KMS-11 (cell line): ENCODE measurements around the gene CDKL4.

Experiments used
- H2AFZ ChIP-seq: fragments of 200-600 bp; sonication (generic); 2 replicates; pipeline ENCODE4 v1.6.1; 2016; ENCODE audit warnings: antibody characterized with exemption, mixed run types, low read depth
- H3K27ac ChIP-seq: fragments of 200-600 bp; sonication (generic); 2 replicates; pipeline ENCODE4 v1.6.1; 2016; ENCODE audit warnings: mild to moderate bottlenecking, mixed run types
- H3K27me3 ChIP-seq: fragments of 200-600 bp; sonication (generic); 2 replicates; pipeline ENCODE4 v1.6.1; 2017; ENCODE audit warnings: mild to moderate bottlenecking, low read depth, mixed run types, moderate library complexity; ENCODE audit not compliant: insufficient read depth
- H3K36me3 ChIP-seq: fragments of 200-600 bp; sonication (generic); 2 replicates; pipeline ENCODE4 v1.6.1; 2017; ENCODE audit warnings: mild to moderate bottlenecking, mixed run types; ENCODE audit not compliant: insufficient read depth
- H3K4me1 ChIP-seq: fragments of 200-600 bp; sonication (generic); 2 replicates; pipeline ENCODE4 v1.6.1; 2016; ENCODE audit warnings: mild to moderate bottlenecking, low read depth, mixed run types; ENCODE audit not compliant: poor library complexity, severe bottlenecking
- H3K4me2 ChIP-seq: fragments of 200-600 bp; sonication (generic); 2 replicates; pipeline ENCODE4 v1.7.0; 2016; ENCODE audit warnings: mild to moderate bottlenecking, mixed run types
- H3K4me3 ChIP-seq: fragments of 200-600 bp; sonication (generic); IDR thresholded peaks from 2 replicates; pipeline ENCODE4 v1.6.1; 2017; ENCODE audit warnings: low read depth, low read length, mixed read lengths; ENCODE audit not compliant: insufficient read depth
- H3K79me2 ChIP-seq: fragments of 200-600 bp; sonication (generic); 2 replicates; pipeline ENCODE4 v1.6.1; 2016; ENCODE audit warnings: low read depth, mixed run types; ENCODE audit not compliant: insufficient read depth
- H3K9ac ChIP-seq: fragments of 200-600 bp; sonication (generic); 2 replicates; pipeline ENCODE4 v1.6.1; 2016; ENCODE audit warnings: mild to moderate bottlenecking, mixed run types
- H4K20me1 ChIP-seq: fragments of 200-600 bp; sonication (generic); 2 replicates; pipeline ENCODE4 v1.6.1; 2016; ENCODE audit warnings: mild to moderate bottlenecking, mixed run types; ENCODE audit not compliant: insufficient read depth
- CTCF ChIP-seq: fragments of 200-600 bp; sonication (generic); conservative IDR thresholded peaks from 2 replicates; pipeline ENCODE4 v1.6.1; 2017; ENCODE audit warnings: low read depth, mild to moderate bottlenecking, antibody characterized with exemption, low read length, moderate library complexity, mixed read lengths

The CDKL4 gene

DNA sequence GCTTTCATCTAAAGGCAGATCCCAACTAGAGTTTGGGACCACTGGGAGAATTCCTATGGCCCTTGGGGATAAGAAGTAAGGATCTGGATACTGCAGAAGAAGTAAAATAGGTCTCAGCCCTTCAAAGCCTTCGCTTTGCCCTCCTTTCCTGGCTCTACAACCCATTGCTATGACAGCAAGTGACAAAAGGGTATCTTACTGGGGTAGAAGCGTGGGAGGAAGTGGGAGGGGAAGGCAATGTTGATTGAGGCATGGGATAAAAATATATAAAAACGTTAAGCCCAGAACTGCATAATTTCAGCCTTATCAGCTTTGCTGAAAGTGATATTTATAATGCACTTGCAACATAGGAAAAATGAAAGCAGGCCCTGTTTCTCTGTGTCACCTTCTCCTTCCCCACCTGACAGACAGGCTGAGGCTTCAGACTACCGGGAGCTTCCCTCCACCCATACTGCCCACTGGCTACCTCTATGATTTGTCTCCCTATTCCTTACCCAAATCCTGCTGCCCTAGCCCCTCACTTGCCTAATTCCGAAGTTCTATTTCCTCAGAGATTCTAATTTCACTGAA lies 108.0 kb downstream of the CDKL4 start:
- no peaks in the 10 kb centered on the region for H3K36me3 ChIP-seq

GRCh38 chr2:39133215-39133851 lies 110.4 kb downstream of the CDKL4 start:
- no peak overlapping the region for H3K9ac ChIP-seq
- no peak overlapping the region for H2AFZ ChIP-seq
- no peaks in the 10 kb centered on the region for H3K27me3 ChIP-seq
- no peak overlapping the region for H3K4me2 ChIP-seq
- peaks cover 21% of the 10 kb centered on the region for H3K4me1 ChIP-seq
- no peaks in the 10 kb centered on the region for H3K79me2 ChIP-seq
- no peak overlapping the region for H3K27ac ChIP-seq
- H4K20me1 ChIP-seq: no peaks in the 10 kb centered on the region
- no peak overlapping the region for H3K4me3 ChIP-seq
- H3K36me3 ChIP-seq: no peaks in the 10 kb centered on the region
- no peak for TF ChIP-seq CTCF

More for the DNA sequence above, 108.0 kb downstream of the CDKL4 start:
- no peak overlapping the region for H3K27ac ChIP-seq
- peaks cover 12% of the 10 kb centered on the region for H3K4me1 ChIP-seq
- no peak for TF ChIP-seq CTCF
- no peaks in the 10 kb centered on the region for H4K20me1 ChIP-seq
- H3K79me2 ChIP-seq: no peaks in the 10 kb centered on the region
- H3K27me3 ChIP-seq: no peaks in the 10 kb centered on the region
- H3K9ac ChIP-seq: no peak overlapping the region
- no peak overlapping the region for H3K4me2 ChIP-seq
- no peak overlapping the region for H2AFZ ChIP-seq
- no peak overlapping the region for H3K4me3 ChIP-seq

GRCh38 chr2:39128919-39129391 lies 114.8 kb downstream of the CDKL4 start:
- Histone ChIP-seq H3K27me3 (no peaks in the 10 kb centered on the region), H3K36me3 (no peaks in the 10 kb centered on the region), H3K9ac (no peak overlapping the region), H3K4me1 (peaks cover 48% of the 10 kb centered on the region), H3K27ac (no peak overlapping the region), H2AFZ (no peak overlapping the region), H4K20me1 (no peaks in the 10 kb centered on the region), H3K4me2 (peak overlapping the region; percentile 43), H3K79me2 (no peaks in the 10 kb centered on the region), H3K4me3 (no peak overlapping the region)
- no peak for TF ChIP-seq CTCF

- H3K4me2 ChIP-seq: peak overlapping the region; percentile 43
These were observed 115.8 kb downstream of the CDKL4 start for GRCh38 chr2:39127973-39128372.

More at GRCh38 chr2:39127973-39128372, 115.8 kb downstream of the CDKL4 start:
- H3K27ac ChIP-seq: peak overlapping the region; percentile 14; the same call in 1 of the 2 replicates
- H3K9ac ChIP-seq: no peak overlapping the region
- no peak overlapping the region for H2AFZ ChIP-seq
- no peaks in the 10 kb centered on the region for H3K36me3 ChIP-seq
- H3K27me3 ChIP-seq: no peaks in the 10 kb centered on the region
- no peak overlapping the region for H3K4me3 ChIP-seq
- H3K4me1 ChIP-seq: peaks cover 58% of the 10 kb centered on the region
- H4K20me1 ChIP-seq: no peaks in the 10 kb centered on the region
- TF ChIP-seq CTCF: no peak
- H3K79me2 ChIP-seq: peaks cover 8% of the 10 kb centered on the region; the same call in 1 of the 2 replicates
